PC-9 (cell line): ENCODE results near the gene DMRTB1.

Experiments used
- EZH2 ChIP-seq: fragments of 200-600 bp; sonication (generic); IDR thresholded peaks from 2 replicates; pipeline ENCODE4 v1.8.0; 2017; ENCODE audit warnings: antibody characterized with exemption, low read depth
- TF ChIP-seq, protein P1 (sequence below): fragments of 200-600 bp; sonication (generic); conservative IDR thresholded peaks from 2 replicates; pipeline ENCODE4 v1.6.1; 2017; ENCODE audit warnings: mixed run types, antibody characterized with exemption, mild to moderate bottlenecking, moderate library complexity

DNA sequence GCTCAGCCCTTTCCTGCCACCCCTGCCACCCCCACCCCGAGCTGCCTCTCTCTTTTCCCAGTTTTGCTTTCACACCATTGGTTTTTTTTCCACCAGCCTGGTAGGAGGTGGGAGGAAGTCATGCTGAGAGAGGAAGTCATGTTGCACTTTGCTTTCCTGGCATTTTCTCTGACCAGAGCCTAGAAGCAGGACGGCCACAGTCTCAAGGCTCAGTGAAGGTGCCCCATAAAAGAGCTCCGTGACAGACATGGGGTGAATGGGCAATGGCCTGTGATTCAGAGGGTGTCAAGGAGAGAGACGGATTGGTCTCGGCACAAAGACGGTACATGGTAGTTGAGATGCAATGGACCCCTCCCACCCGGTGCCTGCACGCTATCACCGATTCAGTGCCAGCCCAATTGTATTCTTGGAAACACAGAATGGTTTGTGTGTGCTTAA is 42.1 kb upstream of the DMRTB1 start:
- TF ChIP-seq, protein P1, sequence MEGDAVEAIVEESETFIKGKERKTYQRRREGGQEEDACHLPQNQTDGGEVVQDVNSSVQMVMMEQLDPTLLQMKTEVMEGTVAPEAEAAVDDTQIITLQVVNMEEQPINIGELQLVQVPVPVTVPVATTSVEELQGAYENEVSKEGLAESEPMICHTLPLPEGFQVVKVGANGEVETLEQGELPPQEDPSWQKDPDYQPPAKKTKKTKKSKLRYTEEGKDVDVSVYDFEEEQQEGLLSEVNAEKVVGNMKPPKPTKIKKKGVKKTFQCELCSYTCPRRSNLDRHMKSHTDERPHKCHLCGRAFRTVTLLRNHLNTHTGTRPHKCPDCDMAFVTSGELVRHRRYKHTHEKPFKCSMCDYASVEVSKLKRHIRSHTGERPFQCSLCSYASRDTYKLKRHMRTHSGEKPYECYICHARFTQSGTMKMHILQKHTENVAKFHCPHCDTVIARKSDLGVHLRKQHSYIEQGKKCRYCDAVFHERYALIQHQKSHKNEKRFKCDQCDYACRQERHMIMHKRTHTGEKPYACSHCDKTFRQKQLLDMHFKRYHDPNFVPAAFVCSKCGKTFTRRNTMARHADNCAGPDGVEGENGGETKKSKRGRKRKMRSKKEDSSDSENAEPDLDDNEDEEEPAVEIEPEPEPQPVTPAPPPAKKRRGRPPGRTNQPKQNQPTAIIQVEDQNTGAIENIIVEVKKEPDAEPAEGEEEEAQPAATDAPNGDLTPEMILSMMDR, result no peak
- no peak for TF ChIP-seq EZH2
